Adrenal gland (tissue), 12 donors: ENCODE results near the gene ADAMTS9. TPM values are rescaled to one million over a fixed set of nuclear protein-coding genes. Genes with fewer than 3 reads are reported as not detected.

Experiments used
- DNase-seq, 7 donors: peaks; one replicate each; pipeline ENCODE4 v3.0.0-alpha.2; 2019 to 2020
- H3K27ac ChIP-seq, 5 donors: fragments of 200-600 bp; sonication (generic) in 4 of 5; 1 replicate in 3 of 5; 2 replicates in 2 of 5; pipeline versions ENCODE4 v1.5.1 to v1.8.0; 2016 to 2020; ENCODE audit warnings: mild to moderate bottlenecking in 1 of 5
- H3K27me3 ChIP-seq: fragments of 200-600 bp; 2 replicates; pipeline ENCODE4 v1.8.0; 2021
- H3K36me3 ChIP-seq, 2 donors: fragments of 200-600 bp; replicated peaks in 1 of 2; 1 replicate in 1 of 2; 2 replicates in 1 of 2; pipeline versions ENCODE4 v1.5.1 to v1.8.0; 2018 to 2022
- H3K4me1 ChIP-seq, 2 donors: fragments of 200-600 bp; replicated peaks in 1 of 2; 1 replicate in 1 of 2; 2 replicates in 1 of 2; pipeline versions ENCODE4 v1.5.1 to v1.8.0; 2018 to 2021
- H3K4me3 ChIP-seq, 4 donors: fragments of 200-600 bp; sonication (generic) in 3 of 4; one replicate each; pipeline ENCODE4 v1.5.1; 2016 to 2018
- H3K9me3 ChIP-seq, 3 donors: fragments of 200-600 bp; sonication (generic) in 1 of 3; replicated peaks in 1 of 3; 1 replicate in 2 of 3; 2 replicates in 1 of 3; pipeline versions ENCODE4 v1.5.1 to v1.8.0; 2016 to 2021
- POLR2A ChIP-seq, 2 donors: fragments of 450-650 bp; IDR thresholded peaks; one replicate each; pipeline ENCODE4 v1.6.1; 2017; ENCODE audit warnings: antibody characterized with exemption in 2 of 2, mild to moderate bottlenecking in 2 of 2, moderate library complexity in 1 of 2
- WGBS, 4 donors: extraction: QIAGEN DNeasy Blood & Tissue Kit in 2 of 4; methylation state at CpG; one replicate each; pipeline versions ENCODE4 v1.1.5 to v1.1.7; 2013 to 2017; 5-methylcytosine and 5-hydroxymethylcytosine counted together
- intact Hi-C, 2 donors: fragments of 100-400 bp; cut with DNase I; formaldehyde crosslinking; loops; one replicate each; pipeline versions ENCODE4 v1.14.1 to v1.15.0; 2022 to 2023
- polyA plus RNA-seq, 3 donors: library from polyadenylated mRNA; stranded (reverse); fragments of 200-250 nt in 2 of 3; fragments of 350-450 nt in 1 of 3; fragmentation: Illumina TruSeq in 1 of 3; extraction: RNeasy Lipid Tissue Mini Kit (QIAGEN cat#74804) in 1 of 3; gene quantifications; one replicate each; pipeline ENCODE4 v1.2.3, GENCODE V29; 2013 to 2014
- total RNA-seq, 9 donors: library from RNA; depleted of rRNA in 4 of 9; stranded (reverse); fragments of >200 nt in 4 of 9; fragments of 120-200 nt in 1 of 9; fragmentation: NEBNext Ultra II Directional in 1 of 9; extraction: Animal tissue kit (Norgen Biotek cat#: 25700) in 1 of 9; gene quantifications; one replicate each; pipeline versions ENCODE4 v1.1.0 to v1.2.4, GENCODE V29; 2013 to 2023
- TF ChIP-seq, protein P1 (sequence below), 6 experiments: fragments of 450-650 bp in 4 of 6; fragments of 200-600 bp in 2 of 6; sonication (generic) in 1 of 6; IDR thresholded peaks; 1 replicate in 5 of 6; 2 replicates in 1 of 6; pipeline versions ENCODE4 v1.5.1 to v1.8.0; 2016 to 2021; ENCODE audit warnings: antibody characterized with exemption in 6 of 6, mild to moderate bottlenecking in 2 of 6, moderate library complexity in 1 of 6
- donor health status: healthy with polysubstance abuse.
- donor health status: Bipolar disorder and iron deficiency.
- donor health status: DM: yes; HTN: yes; CAD: no.
- donor health status: DM: no; HTN: no; CAD: no.
- donor health status: DM: no; HTN: no; CAD: no.
- donor health status: DM: yes; HTN: yes; CAD: no.

The ADAMTS9 gene
- total and polyA plus RNA-seq, 12 donors, result 5.1 to 51.2 (median 22.0) TPM

DNA sequence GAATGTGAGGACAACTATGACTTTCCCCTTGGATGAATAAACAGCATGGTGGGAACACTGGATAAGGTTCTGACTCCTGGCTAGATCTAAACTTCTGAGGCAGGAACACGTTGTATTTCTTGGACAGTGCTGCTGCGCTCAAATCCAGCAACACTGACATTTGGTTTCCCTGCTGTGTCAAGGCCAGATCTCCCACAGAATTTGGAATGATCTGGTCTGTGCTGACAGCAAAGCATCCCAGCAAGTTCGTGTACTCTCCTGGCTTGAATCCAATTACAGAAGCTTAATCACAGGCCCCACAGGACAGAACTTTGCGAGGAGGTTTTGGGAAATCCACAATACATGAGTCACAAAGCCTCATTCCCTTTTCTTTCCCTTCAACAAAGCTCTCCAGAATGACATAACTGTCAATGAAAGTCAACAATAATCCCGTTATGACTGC lies 92.5 kb downstream of the ADAMTS9 start:
- Histone ChIP-seq H3K36me3 (no peaks in the 10 kb centered on the region), H3K4me3 (no peak overlapping the region), H3K27ac (peak overlapping the region in 4 of 5 donors; percentile 29 to 73 (median 54)), H3K4me1 (peaks cover 0 to 11% of the 10 kb centered on the region in 2 donors), H3K27me3 (no peaks in the 10 kb centered on the region), H3K9me3 (no peaks in the 10 kb centered on the region)
- DNase-seq, result peak; percentile 54 to 89 (median 77)
- 18 to 35% (median 20%) methylated on average over 5 of the region's 5 CpGs for WGBS, 4 donors
- no peak for TF ChIP-seq POLR2A (IDR thresholded peaks at IDR 0.05)
- TF ChIP-seq, protein P1, sequence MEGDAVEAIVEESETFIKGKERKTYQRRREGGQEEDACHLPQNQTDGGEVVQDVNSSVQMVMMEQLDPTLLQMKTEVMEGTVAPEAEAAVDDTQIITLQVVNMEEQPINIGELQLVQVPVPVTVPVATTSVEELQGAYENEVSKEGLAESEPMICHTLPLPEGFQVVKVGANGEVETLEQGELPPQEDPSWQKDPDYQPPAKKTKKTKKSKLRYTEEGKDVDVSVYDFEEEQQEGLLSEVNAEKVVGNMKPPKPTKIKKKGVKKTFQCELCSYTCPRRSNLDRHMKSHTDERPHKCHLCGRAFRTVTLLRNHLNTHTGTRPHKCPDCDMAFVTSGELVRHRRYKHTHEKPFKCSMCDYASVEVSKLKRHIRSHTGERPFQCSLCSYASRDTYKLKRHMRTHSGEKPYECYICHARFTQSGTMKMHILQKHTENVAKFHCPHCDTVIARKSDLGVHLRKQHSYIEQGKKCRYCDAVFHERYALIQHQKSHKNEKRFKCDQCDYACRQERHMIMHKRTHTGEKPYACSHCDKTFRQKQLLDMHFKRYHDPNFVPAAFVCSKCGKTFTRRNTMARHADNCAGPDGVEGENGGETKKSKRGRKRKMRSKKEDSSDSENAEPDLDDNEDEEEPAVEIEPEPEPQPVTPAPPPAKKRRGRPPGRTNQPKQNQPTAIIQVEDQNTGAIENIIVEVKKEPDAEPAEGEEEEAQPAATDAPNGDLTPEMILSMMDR (IDR thresholded peaks at IDR 0.05), result no peak
- intact Hi-C loops, result no loop called here

DNA sequence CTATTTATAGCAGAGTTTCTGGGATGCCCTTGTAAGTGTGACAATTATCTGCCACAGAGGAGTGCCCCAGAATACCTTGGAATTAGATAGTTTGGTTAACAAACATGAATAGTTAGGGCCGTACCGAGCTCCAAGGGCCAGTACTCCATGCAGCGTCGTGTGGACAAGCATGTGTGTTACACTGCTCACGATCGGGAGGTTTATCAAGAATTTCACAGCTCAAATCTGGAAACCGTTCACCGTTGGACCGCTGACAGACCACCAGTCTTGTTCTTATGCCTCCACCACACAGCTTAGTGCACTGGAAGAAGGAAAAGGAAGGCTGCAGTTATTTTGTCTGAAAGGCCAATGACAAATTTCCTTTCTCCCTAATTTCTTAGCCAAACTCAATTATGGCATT lies 93.7 kb downstream of the ADAMTS9 start:
- Histone ChIP-seq H3K4me3 (no peak overlapping the region), H3K9me3 (no peaks in the 10 kb centered on the region), H3K27me3 (no peaks in the 10 kb centered on the region), H3K4me1 (peaks cover 0 to 8% of the 10 kb centered on the region in 2 donors), H3K27ac (no peak overlapping the region), H3K36me3 (no peaks in the 10 kb centered on the region)
- DNase-seq, result no peak
- TF ChIP-seq POLR2A (IDR thresholded peaks at IDR 0.05), result no peak
- TF ChIP-seq, protein P1 (IDR thresholded peaks at IDR 0.05), result no peak
- WGBS, 4 donors, result 89 to 95% (median 92%) methylated on average over 9 of the region's 9 CpGs
- intact Hi-C loops, result no loop called here

DNA sequence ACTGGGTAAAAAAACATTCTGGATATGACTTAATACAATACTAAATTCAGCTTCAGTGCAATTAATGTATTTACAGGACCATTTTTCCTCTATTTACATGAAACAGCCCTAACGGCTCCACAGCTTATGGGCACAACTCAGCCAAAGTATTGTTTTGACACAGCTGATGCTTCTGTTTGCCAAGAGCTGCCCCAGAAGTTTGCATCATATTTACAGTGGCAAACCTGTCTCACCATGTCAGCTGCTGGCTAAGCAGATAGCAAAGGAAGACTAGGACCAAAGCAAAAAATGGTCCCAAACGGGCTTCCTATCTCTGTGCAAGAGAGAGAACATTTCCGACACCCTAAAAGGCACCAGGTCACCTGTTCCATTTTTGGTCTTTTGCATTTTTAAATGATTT lies 94.5 kb downstream of the ADAMTS9 start:
- Histone ChIP-seq H3K9me3 (no peaks in the 10 kb centered on the region), H3K36me3 (no peaks in the 10 kb centered on the region), H3K4me3 (no peak overlapping the region), H3K4me1 (peaks cover 0 to 8% of the 10 kb centered on the region in 2 donors), H3K27me3 (no peaks in the 10 kb centered on the region), H3K27ac (no peak overlapping the region)
- intact Hi-C loops, result no loop called here
- TF ChIP-seq, protein P1 (IDR thresholded peaks at IDR 0.05), result no peak
- TF ChIP-seq POLR2A (IDR thresholded peaks at IDR 0.05), result no peak
- WGBS, 4 donors, result 92 to 96% (median 94%) methylated on average over 3 of the region's 3 CpGs
- no peak for DNase-seq

DNA sequence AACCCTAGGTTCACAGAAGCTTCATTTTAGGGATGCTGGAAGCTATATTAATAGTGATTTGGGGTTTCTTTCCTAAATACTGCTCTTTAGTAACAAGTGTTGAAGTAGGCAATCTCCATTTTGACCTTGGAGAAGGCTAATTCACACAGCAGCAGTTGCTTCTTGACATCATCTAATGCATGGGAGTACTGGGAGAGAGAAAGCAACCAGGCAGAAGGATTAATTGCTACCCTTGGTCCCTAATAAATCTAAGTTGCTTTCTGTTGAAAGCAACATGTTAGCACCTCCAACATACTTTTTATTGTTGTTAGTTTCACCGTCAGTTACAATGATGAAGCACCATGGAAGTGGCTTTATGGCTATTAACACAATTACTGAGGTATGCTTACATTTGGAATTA lies 96.2 kb downstream of the ADAMTS9 start:
- Histone ChIP-seq H3K9me3 (no peaks in the 10 kb centered on the region), H3K27me3 (no peaks in the 10 kb centered on the region), H3K4me3 (no peak overlapping the region), H3K36me3 (no peaks in the 10 kb centered on the region), H3K4me1 (peaks cover 0 to 8% of the 10 kb centered on the region in 2 donors), H3K27ac (no peak overlapping the region)
- no peak for DNase-seq
- TF ChIP-seq POLR2A (IDR thresholded peaks at IDR 0.05), result no peak
- TF ChIP-seq, protein P1 (IDR thresholded peaks at IDR 0.05), result no peak
- intact Hi-C loops, result no loop called here
- 84 to 93% (median 88%) methylated on average over 1 of the region's 1 CpG for WGBS, 4 donors
